Measurements from ENCODE around the gene GPC6. TPM values are rescaled to one million over a fixed set of nuclear protein-coding genes. Genes with fewer than 3 reads are reported as not detected.

Gene GPC6
- total RNA-seq, 4 donors from 2014 or later: 13.7 to 21.7 (median 16.5) TPM

- 79 to 84% methylated on average over 2 of the region's 2 CpGs for WGBS, 2 donors (ENCODE audit: low coverage in 1 of 2)
- no peak overlapping the region for H3K27ac ChIP-seq
- no peaks in the 10 kb centered on the region for H3K36me3 ChIP-seq
- TF ChIP-seq EP300 (IDR thresholded peaks at IDR 0.05) (no peak), CTCF (IDR thresholded peaks at IDR 0.05) (no peak)
- no peaks in the 10 kb centered on the region for H3K9me3 ChIP-seq
- no peak for ATAC-seq
- no peaks in the 10 kb centered on the region for H3K4me1 ChIP-seq
- H3K27me3 ChIP-seq: no peaks in the 10 kb centered on the region
- no peak overlapping the region for H3K4me3 ChIP-seq
These were observed 748.6 kb downstream of the GPC6 start for GRCh38 chr13:93975242-93975641.

DNA sequence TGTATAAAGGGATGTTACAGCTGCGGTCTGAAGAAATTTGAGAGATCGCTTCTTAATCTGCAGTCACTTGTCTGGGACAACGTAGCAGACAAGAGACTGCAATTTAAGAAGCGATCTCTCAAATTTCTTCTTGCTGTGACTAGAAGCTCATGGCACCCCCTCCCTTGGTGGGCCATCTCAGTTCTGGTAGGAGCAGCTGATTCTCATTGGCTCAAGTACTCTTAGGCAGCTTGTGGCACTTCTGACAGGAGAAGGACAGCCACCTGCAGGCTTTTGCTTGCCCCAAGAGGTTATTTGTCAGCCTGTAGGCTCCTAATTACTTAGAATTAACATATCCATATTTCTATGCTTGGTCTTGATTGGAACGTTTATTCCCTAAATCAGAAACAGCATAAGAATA is 749.9 kb downstream of the GPC6 start:
- Histone ChIP-seq H3K27me3 (no peaks in the 10 kb centered on the region), H3K4me3 (no peak overlapping the region), H3K4me1 (no peaks in the 10 kb centered on the region), H3K36me3 (no peaks in the 10 kb centered on the region), H3K27ac (no peak overlapping the region), H3K9me3 (no peaks in the 10 kb centered on the region)
- ATAC-seq: no peak
- WGBS, 2 donors (ENCODE audit: low coverage in 1 of 2): 88 to 90% methylated on average over 5 of the region's 5 CpGs
- no peak for TF ChIP-seq POLR2AphosphoS5 (IDR thresholded peaks at IDR 0.05)
- no peak for TF ChIP-seq EP300 (IDR thresholded peaks at IDR 0.05)
- TF ChIP-seq CTCF (IDR thresholded peaks at IDR 0.05): no peak

- Histone ChIP-seq H3K9me3 (no peaks in the 10 kb centered on the region), H3K4me3 (no peak overlapping the region), H3K36me3 (no peaks in the 10 kb centered on the region), H3K27ac (no peak overlapping the region), H3K4me1 (no peaks in the 10 kb centered on the region), H3K27me3 (no peaks in the 10 kb centered on the region)
- TF ChIP-seq POLR2A (IDR thresholded peaks at IDR 0.05): no peak
- TF ChIP-seq POLR2AphosphoS5 (IDR thresholded peaks at IDR 0.05): no peak
- no peak for TF ChIP-seq EP300 (IDR thresholded peaks at IDR 0.05)
- no peak for TF ChIP-seq CTCF (IDR thresholded peaks at IDR 0.05)
- WGBS, 2 donors (ENCODE audit: low coverage in 1 of 2): 76 to 89% methylated on average over 3 of the region's 3 CpGs
- ATAC-seq: no peak
These were observed 751.4 kb downstream of the GPC6 start for GRCh38 chr13:93977986-93978385.

- 75 to 82% methylated on average over 1 of the region's 1 CpG for WGBS, 2 donors (ENCODE audit: low coverage in 1 of 2)
- Histone ChIP-seq H3K27ac (no peak overlapping the region), H3K4me1 (peaks cover 0 to 5% (median 0%) of the 10 kb centered on the region in 3 donors), H3K4me3 (no peak overlapping the region), H3K36me3 (no peaks in the 10 kb centered on the region), H3K27me3 (no peaks in the 10 kb centered on the region), H3K9me3 (no peaks in the 10 kb centered on the region)
- ATAC-seq: no peak
- TF ChIP-seq CTCF (IDR thresholded peaks at IDR 0.05): no peak
- TF ChIP-seq POLR2AphosphoS5 (IDR thresholded peaks at IDR 0.05): no peak
- TF ChIP-seq EP300 (IDR thresholded peaks at IDR 0.05): no peak
- TF ChIP-seq POLR2A (IDR thresholded peaks at IDR 0.05): no peak
These were observed 754.9 kb downstream of the GPC6 start for GRCh38 chr13:93981426-93981977.

DNA sequence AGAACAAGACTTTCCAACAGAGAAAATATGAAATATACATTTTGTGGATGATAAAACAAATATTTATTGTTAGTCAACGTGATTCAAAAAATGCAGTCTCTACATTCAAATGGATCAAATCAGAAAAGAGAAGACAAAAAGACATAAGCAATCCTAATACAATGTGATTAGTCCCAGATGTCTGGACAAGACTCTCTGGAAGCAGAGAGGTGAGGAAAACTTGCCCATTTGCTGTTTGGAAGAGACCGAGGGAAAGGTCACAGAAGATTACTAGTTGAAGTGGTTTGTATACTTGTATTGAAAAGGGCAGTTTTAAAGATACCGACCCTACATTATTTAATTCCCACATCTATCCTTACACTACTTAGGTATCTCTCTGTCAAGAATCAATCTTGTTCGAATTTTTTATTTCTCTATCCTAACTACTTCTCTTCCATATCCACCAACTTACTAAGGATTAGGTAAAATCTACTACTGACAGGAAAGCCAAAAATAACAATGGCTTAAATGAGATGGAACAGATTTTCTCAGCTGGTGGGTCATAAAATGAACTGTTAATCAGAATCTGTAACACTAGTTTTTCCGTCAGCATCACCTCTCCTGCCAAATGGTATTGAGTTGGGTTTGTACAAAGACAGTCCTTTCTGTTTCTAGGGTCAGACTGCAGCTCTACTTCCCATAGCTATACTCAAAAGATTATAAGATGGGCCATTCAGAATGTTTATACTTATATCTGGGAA is 755.7 kb downstream of the GPC6 start:
- H3K4me1 ChIP-seq: peaks cover 0 to 5% (median 0%) of the 10 kb centered on the region in 3 donors
- ATAC-seq: no peak
- H3K9me3 ChIP-seq: no peaks in the 10 kb centered on the region
- no peak overlapping the region for H3K4me3 ChIP-seq
- H3K27ac ChIP-seq: no peak overlapping the region
- WGBS, 2 donors (ENCODE audit: low coverage in 1 of 2): 52 to 73% methylated on average over 4 to 5 of the region's 5 CpGs
- H3K27me3 ChIP-seq: no peaks in the 10 kb centered on the region
- TF ChIP-seq POLR2A (IDR thresholded peaks at IDR 0.05) (no peak), EP300 (IDR thresholded peaks at IDR 0.05) (no peak), CTCF (IDR thresholded peaks at IDR 0.05) (no peak), POLR2AphosphoS5 (IDR thresholded peaks at IDR 0.05) (no peak)
- no peaks in the 10 kb centered on the region for H3K36me3 ChIP-seq
